HepG2 (cell line): ENCODE data around the gene CTDNEP1. TPM values are rescaled to one million over a fixed set of nuclear protein-coding genes. Genes with fewer than 3 reads are reported as not detected.

Experiments used
- AKNA ChIP-seq: sonication (generic); formaldehyde crosslinking; IDR thresholded peaks from 2 replicates; pipeline ENCODE4 v1.4.0; 2020; ENCODE audit warnings: missing genetic modification reagents, borderline replicate concordance
- BCLAF1 ChIP-seq: fragments of 450-650 bp; IDR thresholded peaks from 2 replicates; pipeline ENCODE4 v1.6.1; 2017; ENCODE audit warnings: mild to moderate bottlenecking
- BHLHE40 ChIP-seq: IDR thresholded peaks from 2 replicates; pipeline ENCODE4 v1.6.1; 2011; ENCODE audit warnings: low read length, improper control_type of control experiment
- HMGXB4 ChIP-seq, 2 experiments: sonication (generic) in 1 of 2; formaldehyde crosslinking in 1 of 2; IDR thresholded peaks; 2 replicates each; pipeline versions ENCODE4 v1.4.0 to v1.6.1; 2018 to 2020; ENCODE audit warnings: missing genetic modification reagents in 2 of 2, borderline replicate concordance in 1 of 2, low read depth in 1 of 2, mild to moderate bottlenecking in 1 of 2, missing biosample characterization in 1 of 2
- HNRNPUL1 ChIP-seq: fragments of 200-400 bp; formaldehyde crosslinking; IDR thresholded peaks from 2 replicates; pipeline ENCODE4 v1.6.1; 2017; ENCODE audit warnings: low read depth, mild to moderate bottlenecking, low read length, moderate library complexity
- KAT8 ChIP-seq: IDR thresholded peaks from 2 replicates; pipeline ENCODE4 v1.6.1; 2016; ENCODE audit warnings: missing genetic modification reagents, missing compliant biosample characterization
- KLF6 ChIP-seq: IDR thresholded peaks from 2 replicates; pipeline ENCODE4 v1.8.0; 2016; ENCODE audit warnings: missing biosample characterization, missing genetic modification reagents
- MTERF4 ChIP-seq: sonication (generic); formaldehyde crosslinking; IDR thresholded peaks from 2 replicates; pipeline ENCODE4 v1.8.0; 2023; ENCODE audit warnings: mild to moderate bottlenecking, missing genetic modification reagents
- NR2F6 ChIP-seq, 2 experiments: IDR thresholded peaks; 2 replicates each; pipeline ENCODE4 v1.6.1; 2016; ENCODE audit warnings: antibody characterized with exemption in 1 of 2, mild to moderate bottlenecking in 1 of 2
- POGZ ChIP-seq: sonication (generic); formaldehyde crosslinking; IDR thresholded peaks from 2 replicates; pipeline ENCODE4 v1.4.0; 2020; ENCODE audit warnings: mild to moderate bottlenecking, missing genetic modification reagents
- ZBTB1 ChIP-seq: sonication (generic); formaldehyde crosslinking; IDR thresholded peaks from 2 replicates; pipeline ENCODE4 v1.4.0; 2020; ENCODE audit warnings: missing genetic modification reagents, borderline replicate concordance
- ZBTB37 ChIP-seq: sonication (generic); formaldehyde crosslinking; IDR thresholded peaks from 2 replicates; pipeline ENCODE4 v1.4.0; 2020; ENCODE audit warnings: mild to moderate bottlenecking, missing genetic modification reagents
- ZNF253 ChIP-seq: sonication (generic); formaldehyde crosslinking; IDR thresholded peaks from 2 replicates; pipeline ENCODE4 v1.8.0; 2022; ENCODE audit warnings: mild to moderate bottlenecking, missing genetic modification reagents, borderline replicate concordance
- ZNF3 ChIP-seq: IDR thresholded peaks from 2 replicates; pipeline ENCODE4 v1.7.0; 2017; ENCODE audit warnings: inconsistent platforms
- ZNF343 ChIP-seq: sonication (generic); formaldehyde crosslinking; IDR thresholded peaks from 2 replicates; pipeline ENCODE4 v1.4.0; 2020; ENCODE audit warnings: mild to moderate bottlenecking, missing genetic modification reagents
- ZNF775 ChIP-seq: sonication (generic); formaldehyde crosslinking; IDR thresholded peaks from 2 replicates; pipeline ENCODE4 v1.4.0; 2020; ENCODE audit warnings: missing genetic modification reagents, mild to moderate bottlenecking, moderate library complexity, borderline replicate concordance
- polyA plus RNA-seq, 8 experiments: library from polyadenylated mRNA; depleted of rRNA in 3 of 8; stranded (reverse) in 7 of 8; unstranded in 1 of 8; fragments of >200 nt; fragmentation: Illumina TruSeq in 4 of 8; extraction: Trizol in 4 of 8; gene quantifications; 2 replicates each; pipeline versions ENCODE4 v1.2.1 to v1.2.3, GENCODE V29; 2011 to 2016; ENCODE audit warnings: low read depth in 4 of 8, missing spikeins in 1 of 8, mixed read lengths in 1 of 8; ENCODE audit not compliant: insufficient read depth in 1 of 8
- total RNA-seq, 5 experiments: library from RNA; depleted of rRNA; stranded (reverse); fragments of >200 nt; fragmentation: Illumina TruSeq; extraction: Trizol; gene quantifications; 2 replicates each; pipeline ENCODE4 v1.2.3, GENCODE V29; 2016; ENCODE audit warnings: low read depth in 1 of 5

CTDNEP1 gene
- total and polyA plus RNA-seq, 2 of the 13 experiments (the other 11 are each of a cell fraction or from before 2014, with no cell fraction given), result 19.8 to 118 TPM

GRCh38 chr17:7234083-7234951 is 17.2 kb downstream of the CTDNEP1 start, which contains the start of gene DVL2 (continued):
- TF ChIP-seq KAT8 (CRISPR knock-in tag) (peak; percentile 95), ZBTB1 (CRISPR knock-in tag) (no peak), HMGXB4 (CRISPR knock-in tag; IDR thresholded peaks at IDR 0.05; ENCODE audit: borderline replicate concordance in 1 of 2, low read depth in 1 of 2) (peak; percentile 67 to 80; a peak in 2 of 4 replicates), AKNA (CRISPR knock-in tag) (no peak), ZNF343 (no peak), ZNF3 (CRISPR knock-in tag) (no peak), ZNF775 (CRISPR knock-in tag) (no peak), MTERF4 (0 out of 2 replicates have a peak, but pooled peaks have one; percentile 76), ZBTB37 (CRISPR knock-in tag) (no peak), ZNF253 (CRISPR knock-in tag) (no peak; the same call in 1 of the 2 replicates), NR2F6 (IDR thresholded peaks at IDR 0.05) (no peak), NR2F6 (CRISPR knock-in tag; IDR thresholded peaks at IDR 0.05) (peak; percentile 58; the same call in 1 of the 2 replicates), POGZ (CRISPR knock-in tag) (no peak), HNRNPUL1 (no peak), KLF6 (CRISPR knock-in tag) (0 out of 2 replicates have a peak, but pooled peaks have one; percentile 44), BHLHE40 (peak; percentile 99), BCLAF1 (no peak)
